Stomach smooth muscle (tissue), 2 donors: ENCODE measurements around the gene DTNB.

Experiments
- H3K27ac ChIP-seq: one replicate; pipeline ENCODE4 v1.7.0; 2013; ENCODE audit warnings: mild to moderate bottlenecking, low read length, inconsistent platforms
- H3K27me3 ChIP-seq, 2 donors: one replicate each; pipeline ENCODE4 v1.7.0; 2013; ENCODE audit warnings: low read length in 2 of 2; ENCODE audit not compliant: insufficient read depth in 2 of 2, control insufficient read depth in 1 of 2
- H3K36me3 ChIP-seq, 2 donors: one replicate each; pipeline ENCODE4 v1.7.0; 2013; ENCODE audit warnings: low read length in 2 of 2; ENCODE audit not compliant: control insufficient read depth in 2 of 2, insufficient read depth in 2 of 2
- H3K4me1 ChIP-seq: one replicate; pipeline ENCODE4 v1.7.0; 2013; ENCODE audit warnings: low read length; ENCODE audit not compliant: control insufficient read depth, insufficient read depth
- H3K4me3 ChIP-seq, 2 donors: one replicate each; pipeline ENCODE4 v1.7.0; 2013; ENCODE audit warnings: low read length in 2 of 2
- H3K9ac ChIP-seq, 2 donors: one replicate each; pipeline ENCODE4 v1.7.0; 2013; ENCODE audit warnings: low read length in 2 of 2, mild to moderate bottlenecking in 1 of 2
- H3K9me3 ChIP-seq, 2 donors: one replicate each; pipeline ENCODE4 v1.7.0; 2013; ENCODE audit warnings: low read length in 2 of 2; ENCODE audit not compliant: control insufficient read depth in 2 of 2
- donor health status: healthy.
- donor health status: Pancreatic carcinoma.

Gene DTNB

DNA sequence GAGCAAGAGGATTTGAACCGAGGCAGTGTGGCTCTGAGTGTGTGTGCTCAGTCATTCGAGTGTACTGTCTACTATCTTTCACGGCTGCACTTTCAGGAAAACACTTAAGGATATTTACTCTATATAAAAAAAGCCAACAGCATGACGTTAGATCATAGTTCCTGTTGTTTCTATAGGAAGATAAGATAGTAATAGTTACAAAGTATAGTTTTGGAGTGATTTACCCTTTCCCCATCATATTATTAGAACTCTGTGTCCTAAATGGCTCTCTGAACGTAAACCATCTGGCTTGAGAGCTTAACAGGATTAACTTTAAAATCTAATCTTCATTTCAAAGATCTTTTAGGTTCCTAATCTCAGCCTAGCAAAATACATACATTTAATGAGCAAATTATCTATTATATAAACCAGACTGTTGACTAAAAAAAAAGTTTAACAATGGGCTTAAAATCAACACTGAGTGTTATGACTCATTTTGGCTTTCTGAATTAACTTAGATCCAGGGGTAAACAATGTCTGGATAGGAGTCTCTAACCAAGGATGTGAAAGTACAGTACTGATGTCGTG is 181.3 kb downstream of the DTNB start:
- no peak overlapping the region for H3K4me3 ChIP-seq
- H3K36me3 ChIP-seq = no peaks in the 10 kb centered on the region
- no peaks in the 10 kb centered on the region for H3K9me3 ChIP-seq
- H3K4me1 ChIP-seq = no peaks in the 10 kb centered on the region
- no peak overlapping the region for H3K9ac ChIP-seq
- H3K27ac ChIP-seq = no peak overlapping the region
- H3K27me3 ChIP-seq = no peaks in the 10 kb centered on the region

DNA sequence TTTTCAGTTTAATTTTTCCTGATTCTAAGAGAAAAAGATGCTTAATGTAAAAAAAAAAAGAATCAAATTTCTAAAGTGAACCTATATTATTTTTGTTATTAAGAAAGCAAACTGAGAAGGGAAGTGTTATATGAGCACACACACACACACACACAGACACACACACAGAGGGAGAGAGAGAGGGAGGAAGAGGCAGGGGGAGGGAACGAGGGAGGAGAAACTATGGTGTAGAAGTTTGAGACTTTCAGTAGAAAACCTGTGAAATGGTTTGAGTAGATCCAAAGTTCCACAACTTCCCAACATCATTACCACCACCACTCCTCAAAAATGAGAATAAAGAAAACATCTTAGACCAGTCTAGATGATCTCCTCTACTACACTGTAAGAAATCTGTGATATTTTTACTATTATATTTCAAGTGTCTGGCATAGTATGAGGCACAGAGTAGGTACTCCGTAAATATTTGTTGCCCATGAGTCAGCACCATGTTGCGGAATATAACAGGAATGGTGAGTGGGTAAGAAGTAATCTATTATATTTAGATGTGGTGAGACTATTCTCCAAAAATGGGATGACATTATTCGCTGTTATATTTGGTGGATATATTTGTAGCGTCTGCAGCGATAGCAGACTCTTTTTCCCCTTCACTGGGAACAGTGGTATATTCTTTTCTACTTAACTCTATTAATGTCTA is 182.2 kb downstream of the DTNB start:
- H3K4me1 ChIP-seq = no peaks in the 10 kb centered on the region
- H3K27ac ChIP-seq = no peak overlapping the region
- H3K36me3 ChIP-seq = no peaks in the 10 kb centered on the region
- H3K9ac ChIP-seq = no peak overlapping the region
- no peaks in the 10 kb centered on the region for H3K9me3 ChIP-seq
- H3K4me3 ChIP-seq = no peak overlapping the region
- no peaks in the 10 kb centered on the region for H3K27me3 ChIP-seq

DNA sequence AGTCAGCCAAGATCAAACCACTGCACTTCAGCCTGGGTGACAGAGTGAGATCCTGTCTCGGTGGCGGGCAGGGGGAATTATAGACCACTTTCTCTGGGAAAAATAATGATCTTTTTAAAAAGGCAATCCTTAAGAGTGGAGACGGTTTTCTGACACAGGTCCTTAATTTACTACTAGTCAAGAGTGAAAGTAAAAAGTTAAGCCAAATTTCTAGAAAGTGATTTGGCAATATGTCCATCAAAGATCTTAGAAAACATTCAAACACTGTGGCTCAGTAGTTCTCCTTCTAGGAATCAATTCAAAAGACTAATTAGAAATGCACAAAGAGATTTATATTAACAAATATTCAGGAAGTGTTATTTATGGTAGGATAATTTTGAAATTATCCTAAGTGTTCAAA is 183.2 kb downstream of the DTNB start:
- Histone ChIP-seq H3K27me3 (no peaks in the 10 kb centered on the region), H3K36me3 (no peaks in the 10 kb centered on the region), H3K4me3 (no peak overlapping the region), H3K9ac (no peak overlapping the region), H3K4me1 (no peaks in the 10 kb centered on the region), H3K27ac (no peak overlapping the region), H3K9me3 (no peaks in the 10 kb centered on the region)

DNA sequence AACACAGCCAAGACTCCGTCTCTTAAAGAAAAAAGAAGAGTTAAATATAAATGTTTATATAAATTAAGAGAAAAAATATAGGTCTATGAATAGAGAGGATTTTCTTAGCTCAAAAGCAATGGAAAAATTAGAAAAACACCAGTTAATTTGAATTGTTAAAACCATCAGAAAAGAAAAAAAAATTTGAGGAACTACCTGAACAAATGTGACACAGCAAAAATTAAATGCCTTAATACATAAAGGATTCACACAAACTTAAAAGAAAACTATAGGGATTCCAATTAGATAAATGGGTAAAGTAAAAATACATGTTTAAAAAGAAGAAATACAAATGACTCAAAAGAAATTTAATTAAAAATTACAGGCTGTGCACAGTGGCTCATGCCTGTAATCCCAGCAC is 183.7 kb downstream of the DTNB start:
- no peak overlapping the region for H3K9ac ChIP-seq

DNA sequence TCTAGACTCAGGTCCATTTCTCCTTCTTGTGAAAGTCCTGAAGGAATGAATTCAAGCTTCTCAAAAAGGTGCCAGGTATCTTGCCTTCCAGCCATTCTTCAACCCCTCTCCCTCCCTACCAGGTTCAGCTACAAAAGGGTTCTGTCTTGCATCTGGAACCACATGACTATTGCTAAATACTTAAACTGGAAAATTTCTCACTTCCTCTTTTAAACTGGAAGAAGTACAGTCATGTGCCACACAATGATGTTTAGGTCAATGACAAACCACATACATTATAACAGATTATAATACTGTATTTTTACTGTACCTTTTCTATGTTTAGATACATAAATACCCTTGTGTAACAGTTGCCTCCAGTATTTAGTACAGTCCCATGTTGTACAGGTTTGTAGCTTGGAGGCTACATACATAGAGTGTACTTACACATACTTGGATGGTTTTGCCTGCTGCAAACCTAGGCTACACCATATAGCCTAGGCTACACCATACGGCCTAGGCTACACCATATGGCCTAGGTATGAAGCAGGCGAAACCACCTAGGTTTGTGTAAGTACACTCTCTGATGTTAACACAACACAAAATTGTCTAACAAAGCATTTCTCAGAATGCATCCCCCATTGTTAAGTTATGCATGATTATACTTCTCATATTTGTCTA is 189.6 kb downstream of the DTNB start:
- no peak overlapping the region for H3K4me3 ChIP-seq
- H3K27ac ChIP-seq = no peak overlapping the region
- no peaks in the 10 kb centered on the region for H3K4me1 ChIP-seq
- H3K9ac ChIP-seq = no peak overlapping the region
- H3K9me3 ChIP-seq = no peaks in the 10 kb centered on the region
- H3K27me3 ChIP-seq = no peaks in the 10 kb centered on the region
- H3K36me3 ChIP-seq = peaks cover 0 to under 1% of the 10 kb centered on the region in 2 donors

More for the DNA sequence above, 183.7 kb downstream of the DTNB start:
- no peaks in the 10 kb centered on the region for H3K36me3 ChIP-seq
- H3K4me3 ChIP-seq = no peak overlapping the region
- no peaks in the 10 kb centered on the region for H3K9me3 ChIP-seq
- H3K27ac ChIP-seq = no peak overlapping the region
- H3K4me1 ChIP-seq = no peaks in the 10 kb centered on the region
- no peaks in the 10 kb centered on the region for H3K27me3 ChIP-seq

DNA sequence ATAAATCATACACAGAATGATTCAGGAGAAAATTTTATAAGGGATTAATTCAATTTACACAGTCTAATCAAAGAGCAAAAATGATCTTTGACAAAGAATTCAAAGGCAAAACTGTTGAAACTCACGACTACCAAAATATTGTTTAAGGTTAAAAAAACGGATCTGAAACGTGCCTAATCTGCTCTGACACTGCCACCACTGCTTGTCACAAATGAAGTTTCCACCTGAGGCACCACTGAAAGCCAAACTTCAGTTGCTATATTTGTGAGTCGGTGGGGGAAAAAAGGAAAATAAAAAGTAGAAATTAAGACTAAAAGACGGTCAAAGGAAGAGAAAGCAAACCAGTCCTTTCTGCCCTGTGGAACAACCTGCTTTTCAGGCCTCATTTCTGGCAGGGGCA is 191.0 kb downstream of the DTNB start:
- no peaks in the 10 kb centered on the region for H3K9me3 ChIP-seq
- no peak overlapping the region for H3K4me3 ChIP-seq
- no peak overlapping the region for H3K9ac ChIP-seq
- H3K27me3 ChIP-seq = no peaks in the 10 kb centered on the region
- H3K27ac ChIP-seq = no peak overlapping the region
- peaks cover 0 to 2% of the 10 kb centered on the region in 2 donors for H3K36me3 ChIP-seq
- H3K4me1 ChIP-seq = no peaks in the 10 kb centered on the region

DNA sequence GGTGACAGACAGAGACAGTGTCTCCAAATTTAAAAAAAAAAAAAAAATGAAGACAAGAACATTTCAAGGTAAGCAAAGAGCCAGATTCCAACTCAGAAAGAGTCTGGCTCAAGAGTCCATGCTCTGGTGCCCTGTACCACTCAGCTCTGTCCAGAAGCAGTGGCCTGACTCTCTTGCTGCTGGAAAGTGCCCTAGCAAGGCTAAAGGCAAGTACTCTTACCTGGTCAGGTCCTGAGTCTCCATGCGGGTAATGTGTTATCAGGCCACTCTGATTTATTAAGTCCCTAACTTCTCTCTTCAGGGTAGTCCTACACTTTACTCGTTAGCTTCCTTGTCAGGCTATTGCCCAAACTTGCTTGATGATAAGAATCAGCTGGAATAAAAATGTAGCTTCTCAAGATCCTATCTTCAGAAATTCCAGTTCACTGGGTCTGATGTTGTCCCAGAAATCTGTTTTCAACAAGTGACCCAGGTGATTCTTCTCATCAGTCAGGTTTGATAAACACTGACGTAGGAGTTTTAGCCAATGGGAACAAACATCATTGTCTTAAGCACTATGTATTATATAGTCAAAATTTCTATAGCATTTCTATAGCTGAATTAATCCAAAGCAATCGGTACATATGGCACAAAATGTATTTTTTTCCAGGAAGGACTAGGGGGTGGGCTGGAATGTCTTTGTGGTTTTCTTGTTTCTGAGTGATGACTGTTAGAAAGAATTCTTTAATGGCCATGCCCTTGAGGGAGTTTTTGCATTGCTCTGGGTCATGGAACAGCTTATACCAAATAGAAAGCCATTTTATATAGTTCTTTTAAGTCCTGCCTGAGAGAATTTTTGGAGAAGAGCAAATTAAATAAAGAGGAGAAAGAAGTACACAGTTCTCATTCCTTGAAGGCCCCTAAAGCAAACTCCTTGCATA is 191.7 kb downstream of the DTNB start:
- Histone ChIP-seq H3K27ac (no peak overlapping the region), H3K27me3 (no peaks in the 10 kb centered on the region)

DNA sequence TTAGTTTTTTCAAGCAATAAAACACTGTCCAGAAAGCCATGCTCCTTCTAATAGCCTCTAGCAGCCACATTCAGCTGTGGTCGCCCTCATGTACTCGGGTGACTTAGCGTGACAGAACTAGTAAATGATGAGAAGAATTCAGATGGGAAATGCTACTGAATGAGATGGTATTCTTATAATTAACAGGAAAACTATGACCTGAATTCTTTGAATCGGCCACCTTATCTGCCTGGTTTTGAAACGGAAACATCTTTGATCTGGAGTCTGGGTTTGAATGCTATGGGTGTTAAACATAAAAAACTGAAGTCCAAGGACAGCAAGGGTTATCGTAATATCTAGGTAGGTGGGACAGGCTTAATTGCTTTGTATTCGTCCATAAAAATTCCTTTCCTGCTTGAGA is 192.8 kb downstream of the DTNB start:
- no peak overlapping the region for H3K27ac ChIP-seq
- no peak overlapping the region for H3K9ac ChIP-seq
- no peaks in the 10 kb centered on the region for H3K27me3 ChIP-seq
- no peaks in the 10 kb centered on the region for H3K4me1 ChIP-seq
- peaks cover 0 to 2% of the 10 kb centered on the region in 2 donors for H3K36me3 ChIP-seq
- no peak overlapping the region for H3K4me3 ChIP-seq
- H3K9me3 ChIP-seq = no peaks in the 10 kb centered on the region

More for the DNA sequence above, 191.7 kb downstream of the DTNB start:
- H3K36me3 ChIP-seq = peaks cover 0 to 2% of the 10 kb centered on the region in 2 donors
- H3K9me3 ChIP-seq = no peaks in the 10 kb centered on the region
- H3K4me1 ChIP-seq = no peaks in the 10 kb centered on the region
- no peak overlapping the region for H3K4me3 ChIP-seq
- H3K9ac ChIP-seq = no peak overlapping the region

DNA sequence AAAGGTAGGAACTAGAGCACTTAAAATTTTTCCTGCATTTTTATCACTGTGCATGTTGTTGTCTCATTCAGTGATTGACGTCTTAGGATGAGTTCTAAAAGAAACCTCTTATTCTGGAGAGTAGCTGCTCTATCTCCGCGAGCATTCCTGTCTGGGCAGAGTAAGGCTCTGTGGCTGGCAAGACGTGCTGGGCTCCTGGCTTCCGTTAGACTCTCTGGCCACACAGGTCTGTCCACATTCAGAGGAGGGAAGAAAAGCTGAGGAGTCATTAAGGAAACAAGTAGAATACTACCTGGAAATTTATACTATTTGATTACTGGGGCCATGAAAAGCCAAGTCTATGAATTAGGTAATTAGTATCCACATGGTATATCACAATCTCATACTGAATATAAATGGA is 193.6 kb downstream of the DTNB start:
- Histone ChIP-seq H3K9me3 (peaks cover 0 to 5% of the 10 kb centered on the region in 2 donors), H3K27me3 (no peaks in the 10 kb centered on the region), H3K27ac (no peak overlapping the region), H3K9ac (no peak overlapping the region), H3K4me1 (no peaks in the 10 kb centered on the region), H3K4me3 (no peak overlapping the region), H3K36me3 (peaks cover 0 to 2% of the 10 kb centered on the region in 2 donors)

DNA sequence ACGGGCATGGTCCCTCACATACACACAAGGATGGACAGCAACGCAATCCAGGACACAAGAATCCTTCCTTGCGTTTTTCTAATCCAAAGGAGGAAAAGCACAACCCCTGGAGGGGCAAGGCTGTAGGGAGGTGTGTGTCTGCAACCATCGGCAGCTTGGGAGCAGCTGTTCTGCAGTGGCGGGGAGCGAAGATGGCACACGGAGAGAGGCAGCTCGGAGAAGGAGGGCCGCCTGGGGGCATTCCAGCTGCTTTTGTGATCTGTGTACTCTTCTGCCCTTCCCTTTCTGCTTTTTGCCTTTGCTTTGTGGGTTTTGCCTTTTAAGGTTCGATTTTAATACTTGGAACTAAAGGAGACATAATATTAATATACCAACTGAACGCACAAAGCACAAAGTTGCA is 194.6 kb downstream of the DTNB start:
- no peak overlapping the region for H3K27ac ChIP-seq
- H3K9ac ChIP-seq = no peak overlapping the region
- H3K9me3 ChIP-seq = peaks cover 0 to 5% of the 10 kb centered on the region in 2 donors
- no peaks in the 10 kb centered on the region for H3K27me3 ChIP-seq
- H3K36me3 ChIP-seq = peaks cover 0 to 2% of the 10 kb centered on the region in 2 donors
- H3K4me1 ChIP-seq = no peaks in the 10 kb centered on the region
- H3K4me3 ChIP-seq = no peak overlapping the region
